Keratinocyte (primary cell): ENCODE measurements around the gene PSMC3.

ENCODE experiments used
- EZH2 ChIP-seq: IDR thresholded peaks from one replicate; pipeline ENCODE4 v1.6.1; 2012; ENCODE audit warnings: inconsistent platforms, mild to moderate bottlenecking, low read length, moderate library complexity
- TF ChIP-seq, protein P1 (sequence below), 3 experiments: IDR thresholded peaks in 1 of 3; conservative IDR thresholded peaks in 1 of 3; optimal IDR thresholded peaks in 1 of 3; 2 replicates in 2 of 3; 3 replicates in 1 of 3; pipeline versions ENCODE3 to v1.5.1; 2011; ENCODE audit warnings: low read length in 3 of 3, mild to moderate bottlenecking in 3 of 3, moderate library complexity in 2 of 3, control low read depth in 1 of 3, inconsistent platforms in 1 of 3; ENCODE audit not compliant: insufficient read depth in 2 of 3; ENCODE audit errors: extremely low read depth in 1 of 3

DNA sequence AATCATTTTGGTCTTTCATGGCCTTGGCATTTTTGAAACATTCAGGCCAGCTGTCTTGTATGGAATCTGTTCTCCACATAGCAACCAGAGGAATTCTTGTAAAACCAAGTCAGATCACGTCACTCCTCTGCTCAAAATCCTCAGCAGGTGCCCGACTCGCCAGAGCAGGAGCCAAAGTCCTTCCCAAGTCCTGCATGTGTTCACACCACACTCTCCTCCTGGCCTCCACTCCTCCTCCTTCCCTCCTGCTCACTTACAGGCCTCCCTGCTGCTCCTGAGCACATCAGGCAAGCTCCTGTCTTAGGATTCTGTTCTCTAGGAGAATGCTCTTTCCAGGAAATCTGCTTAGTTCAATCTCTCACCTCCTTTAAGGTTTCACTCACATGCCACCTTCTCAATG is 6.9 kb upstream of the PSMC3 start:
- TF ChIP-seq, protein P1, sequence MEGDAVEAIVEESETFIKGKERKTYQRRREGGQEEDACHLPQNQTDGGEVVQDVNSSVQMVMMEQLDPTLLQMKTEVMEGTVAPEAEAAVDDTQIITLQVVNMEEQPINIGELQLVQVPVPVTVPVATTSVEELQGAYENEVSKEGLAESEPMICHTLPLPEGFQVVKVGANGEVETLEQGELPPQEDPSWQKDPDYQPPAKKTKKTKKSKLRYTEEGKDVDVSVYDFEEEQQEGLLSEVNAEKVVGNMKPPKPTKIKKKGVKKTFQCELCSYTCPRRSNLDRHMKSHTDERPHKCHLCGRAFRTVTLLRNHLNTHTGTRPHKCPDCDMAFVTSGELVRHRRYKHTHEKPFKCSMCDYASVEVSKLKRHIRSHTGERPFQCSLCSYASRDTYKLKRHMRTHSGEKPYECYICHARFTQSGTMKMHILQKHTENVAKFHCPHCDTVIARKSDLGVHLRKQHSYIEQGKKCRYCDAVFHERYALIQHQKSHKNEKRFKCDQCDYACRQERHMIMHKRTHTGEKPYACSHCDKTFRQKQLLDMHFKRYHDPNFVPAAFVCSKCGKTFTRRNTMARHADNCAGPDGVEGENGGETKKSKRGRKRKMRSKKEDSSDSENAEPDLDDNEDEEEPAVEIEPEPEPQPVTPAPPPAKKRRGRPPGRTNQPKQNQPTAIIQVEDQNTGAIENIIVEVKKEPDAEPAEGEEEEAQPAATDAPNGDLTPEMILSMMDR (optimal IDR thresholded peaks at IDR 0.05 in 1 of 3, IDR thresholded peaks at IDR 0.05 in 1 of 3, conservative IDR thresholded peaks at IDR 0.05 in 1 of 3; ENCODE audit: extremely low read depth in 1 of 3, insufficient read depth in 2 of 3, low read length in 3 of 3): no peak
- no peak for TF ChIP-seq EZH2
